Measurements from ENCODE around the gene KYNU.

KYNU gene

GRCh38 chr2:142967060-142967459 is 89.6 kb downstream of the KYNU start:
- no peak for DNase-seq

- no peak for DNase-seq
These were observed 95.8 kb downstream of the KYNU start for GRCh38 chr2:142973160-142973821.

- DNase-seq, result no peak
These were observed 96.4 kb downstream of the KYNU start for GRCh38 chr2:142973822-142974207.

- no peak for DNase-seq
These were observed 97.0 kb downstream of the KYNU start for GRCh38 chr2:142974288-142975024.

GRCh38 chr2:142975239-142975638 is 97.8 kb downstream of the KYNU start:
- DNase-seq, result no peak

GRCh38 chr2:142980246-142981068 is 103.0 kb downstream of the KYNU start:
- DNase-seq, result no peak

- no peak for DNase-seq
These were observed 103.6 kb downstream of the KYNU start for GRCh38 chr2:142981069-142981378.

GRCh38 chr2:142981756-142982155 is 104.3 kb downstream of the KYNU start:
- no peak for DNase-seq

GRCh38 chr2:142983174-142983573 is 105.7 kb downstream of the KYNU start:
- DNase-seq, result no peak

GRCh38 chr2:142984657-142985056 is 107.2 kb downstream of the KYNU start:
- no peak for DNase-seq

- DNase-seq, result no peak
These were observed 109.6 kb downstream of the KYNU start for GRCh38 chr2:142987044-142987443.

- DNase-seq, result no peak
These were observed 112.1 kb downstream of the KYNU start for GRCh38 chr2:142989273-142990204.

- DNase-seq, result no peak
These were observed 113.8 kb downstream of the KYNU start for GRCh38 chr2:142991295-142991694.

- DNase-seq, result no peak
These were observed 115.4 kb downstream of the KYNU start for GRCh38 chr2:142992840-142993239.

- DNase-seq, result no peak
These were observed 116.3 kb downstream of the KYNU start for GRCh38 chr2:142993771-142994170.

- DNase-seq, result no peak
These were observed 117.2 kb downstream of the KYNU start for GRCh38 chr2:142994665-142995064.

GRCh38 chr2:142997231-142997630 is 119.8 kb downstream of the KYNU start:
- no peak for DNase-seq

GRCh38 chr2:143000599-143000998 is 123.1 kb downstream of the KYNU start:
- DNase-seq, result no peak

- DNase-seq, result no peak
These were observed 124.0 kb downstream of the KYNU start for GRCh38 chr2:143001501-143001900.

- no peak for DNase-seq
These were observed 138.2 kb downstream of the KYNU start for GRCh38 chr2:143015656-143016055.

- DNase-seq, result no peak
These were observed 149.1 kb downstream of the KYNU start for GRCh38 chr2:143026411-143027054.

- DNase-seq, result no peak
These were observed 151.7 kb downstream of the KYNU start for GRCh38 chr2:143029141-143029540.
